22Rv1 (cell line): ENCODE measurements around the gene LUZP4.
"Not testable (repeated sequence)": the region's sequence is repeated elsewhere in the genome, so short reads cannot be mapped to it uniquely, and the experiment has no call there.

Experiments used
- H3K27ac ChIP-seq: fragments of 450-650 bp; 2 replicates; pipeline ENCODE4 v1.5.1; 2017
- CTCF ChIP-seq: fragments of 450-650 bp; IDR thresholded peaks from 2 replicates; pipeline ENCODE4 v1.5.1; 2017; ENCODE audit warnings: mild to moderate bottlenecking
- ZFX ChIP-seq: fragments of 450-650 bp; IDR thresholded peaks from 2 replicates; pipeline ENCODE4 v1.6.1; 2017; ENCODE audit warnings: antibody characterized with exemption, borderline replicate concordance

Gene LUZP4

GRCh38 chrX:115311601-115312001, 22.1 kb downstream of the LUZP4 start:
- TF ChIP-seq ZFX (no peak), CTCF (no peak)
- H3K27ac ChIP-seq: no peak overlapping the region

- H3K27ac ChIP-seq: no peak overlapping the region
- no peak for TF ChIP-seq ZFX
- no peak for TF ChIP-seq CTCF
Observed at GRCh38 chrX:115318139-115318538, 28.6 kb downstream of the LUZP4 start.

- no peak overlapping the region for H3K27ac ChIP-seq
- TF ChIP-seq CTCF (no peak), ZFX (no peak)
Observed at GRCh38 chrX:115322375-115322774, 32.9 kb downstream of the LUZP4 start.

GRCh38 chrX:115324194-115324593, 34.7 kb downstream of the LUZP4 start:
- H3K27ac ChIP-seq: no peak overlapping the region
- TF ChIP-seq CTCF: no peak
- no peak for TF ChIP-seq ZFX

- H3K27ac ChIP-seq: not testable (repeated sequence)
Observed at GRCh38 chrX:115329282-115329681, 39.8 kb downstream of the LUZP4 start.

GRCh38 chrX:115330498-115331168, 41.1 kb downstream of the LUZP4 start:
- TF ChIP-seq ZFX (no peak), CTCF (peak; percentile 65)
- H3K27ac ChIP-seq: no peak overlapping the region

GRCh38 chrX:115332832-115333231, 43.3 kb downstream of the LUZP4 start:
- no peak for TF ChIP-seq ZFX
- TF ChIP-seq CTCF: no peak
- no peak overlapping the region for H3K27ac ChIP-seq

GRCh38 chrX:115333446-115333845, 43.9 kb downstream of the LUZP4 start:
- no peak overlapping the region for H3K27ac ChIP-seq
- TF ChIP-seq ZFX (no peak), CTCF (no peak)
